ENCODE results near the gene AGPAT2. TPM values are rescaled to one million over a fixed set of nuclear protein-coding genes. Genes with fewer than 3 reads are reported as not detected.
A peak's percentile ranks its signal among the peaks of the same experiment; 100 is the strongest.

Gene AGPAT2
- total RNA-seq, 4 donors from 2014 or later: 22.0 to 52.8 (median 39.3) TPM

- Histone ChIP-seq H3K4me1 (peaks cover 15 to 34% (median 23%) of the 10 kb centered on the region in 4 donors), H3K9me3 (no peaks in the 10 kb centered on the region), H3K4me3 (no peak overlapping the region), H3K27me3 (peaks cover 0 to 33% (median 0%) of the 10 kb centered on the region in 4 donors), H3K27ac (replicated peaks in 1 of 4) (no peak overlapping the region), H3K36me3 (no peaks in the 10 kb centered on the region)
- TF ChIP-seq EP300 (IDR thresholded peaks at IDR 0.05): no peak
- TF ChIP-seq CTCF (IDR thresholded peaks at IDR 0.05): no peak
- no peak for TF ChIP-seq POLR2AphosphoS5 (IDR thresholded peaks at IDR 0.05)
- no peak for TF ChIP-seq POLR2A (IDR thresholded peaks at IDR 0.05; ENCODE audit: low read depth)
- DNase-seq (ENCODE audit: extremely low spot score): no peak
- intact Hi-C loops (cut with DNase I): no loop called here
- WGBS: 71% methylated on average over 12 of the region's 12 CpGs
These were observed 56.6 kb downstream of the AGPAT2 start for GRCh38 chr9:136630662-136630992.

- intact Hi-C loops (cut with DNase I): no loop called here
- no peaks in the 10 kb centered on the region for H3K36me3 ChIP-seq
- H3K4me1 ChIP-seq: peaks cover 19 to 39% (median 28%) of the 10 kb centered on the region in 4 donors
- peak; percentile 45 to 59 (median 47) for TF ChIP-seq CTCF (IDR thresholded peaks at IDR 0.05)
- TF ChIP-seq EP300 (IDR thresholded peaks at IDR 0.05): no peak
- no peak for TF ChIP-seq POLR2AphosphoS5 (IDR thresholded peaks at IDR 0.05)
- H3K27me3 ChIP-seq: peaks cover 0 to 33% (median 0%) of the 10 kb centered on the region in 4 donors
- H3K9me3 ChIP-seq: no peaks in the 10 kb centered on the region
- DNase-seq (ENCODE audit: extremely low spot score): no peak
- H3K4me3 ChIP-seq: no peak overlapping the region
- H3K27ac ChIP-seq (replicated peaks in 1 of 4): no peak overlapping the region
- 35% methylated on average over 19 of the region's 19 CpGs for WGBS
These were observed 57.2 kb downstream of the AGPAT2 start for GRCh38 chr9:136629879-136630661.

- Histone ChIP-seq H3K27me3 (peaks cover 0 to 33% (median 0%) of the 10 kb centered on the region in 4 donors), H3K4me1 (peaks cover 27 to 48% (median 37%) of the 10 kb centered on the region in 4 donors), H3K27ac (replicated peaks in 1 of 4) (no peak overlapping the region), H3K9me3 (no peaks in the 10 kb centered on the region), H3K4me3 (no peak overlapping the region), H3K36me3 (no peaks in the 10 kb centered on the region)
- intact Hi-C loops (cut with DNase I): no loop called here
- WGBS: 80% methylated on average over 12 of the region's 22 CpGs
- TF ChIP-seq POLR2A (IDR thresholded peaks at IDR 0.05; ENCODE audit: low read depth): no peak
- no peak for TF ChIP-seq POLR2AphosphoS5 (IDR thresholded peaks at IDR 0.05)
- no peak for TF ChIP-seq EP300 (IDR thresholded peaks at IDR 0.05)
- TF ChIP-seq CTCF (IDR thresholded peaks at IDR 0.05): no peak
- DNase-seq (ENCODE audit: extremely low spot score): no peak
These were observed 58.0 kb downstream of the AGPAT2 start for GRCh38 chr9:136629001-136629878.

GRCh38 chr9:136628268-136628667 is 59.0 kb downstream of the AGPAT2 start:
- no peaks in the 10 kb centered on the region for H3K9me3 ChIP-seq
- no peak overlapping the region for H3K27ac ChIP-seq (replicated peaks in 1 of 4)
- DNase-seq (ENCODE audit: extremely low spot score): no peak
- no peak overlapping the region for H3K4me3 ChIP-seq
- no peaks in the 10 kb centered on the region for H3K36me3 ChIP-seq
- no peak for TF ChIP-seq POLR2AphosphoS5 (IDR thresholded peaks at IDR 0.05)
- TF ChIP-seq CTCF (IDR thresholded peaks at IDR 0.05): no peak
- no peak for TF ChIP-seq POLR2A (IDR thresholded peaks at IDR 0.05; ENCODE audit: low read depth)
- no peak for TF ChIP-seq EP300 (IDR thresholded peaks at IDR 0.05)
- 70% methylated on average over 26 of the region's 26 CpGs for WGBS
- intact Hi-C loops (cut with DNase I): no loop called here
- H3K4me1 ChIP-seq: peaks cover 34 to 56% (median 44%) of the 10 kb centered on the region in 4 donors
- H3K27me3 ChIP-seq: peaks cover 0 to 33% (median 0%) of the 10 kb centered on the region in 4 donors
